WTC11 (cell line): Measurements from ENCODE around the gene DRD2. TPM values are rescaled to one million over a fixed set of nuclear protein-coding genes. Genes with fewer than 3 reads are reported as not detected.

Experiments
- ATAC-seq: fragments of 200-7000 bp; cut with Tn5 transposase; 2 replicates; pipeline ENCODE4 v1.10.0; 2021; ENCODE audit warnings: mild to moderate bottlenecking, moderate library complexity
- CTCF ChIA-PET: fragments of 300-600 bp; sonication (Branson Sonifier 250); formaldehyde crosslinking; loops from one replicate; lab custom pipeline; 2021; ENCODE audit warnings: antibody characterized with exemption; lab: Charles Lee
- POLR2A ChIA-PET: fragments of 350-600 bp; sonication (Branson Sonifier 250); formaldehyde crosslinking; loops from one replicate; lab custom pipeline; 2021; ENCODE audit warnings: antibody characterized with exemption; lab: Charles Lee
- DNase-seq: peaks from one replicate; pipeline ENCODE4 v3.0.0; 2021; ENCODE audit warnings: low spot score
- H3K27ac Mint-ChIP-seq: 2 replicates; pipeline ENCODE4 v1.8.0; 2021; ENCODE audit warnings: mixed read lengths
- H3K27me3 Mint-ChIP-seq: 2 replicates; pipeline ENCODE4 v1.8.0; 2021; ENCODE audit warnings: low read depth, mild to moderate bottlenecking, moderate library complexity, mixed read lengths
- H3K36me3 Mint-ChIP-seq: 2 replicates; pipeline ENCODE4 v1.8.0; 2021; ENCODE audit warnings: mixed read lengths
- H3K4me1 Mint-ChIP-seq: 2 replicates; pipeline ENCODE4 v1.8.0; 2022; ENCODE audit warnings: mixed read lengths
- H3K4me3 Mint-ChIP-seq: 2 replicates; pipeline ENCODE4 v1.8.0; 2021; ENCODE audit warnings: mild to moderate bottlenecking, moderate library complexity, mixed read lengths
- H3K9me3 Mint-ChIP-seq: 2 replicates; pipeline ENCODE4 v1.8.0; 2021; ENCODE audit warnings: mixed read lengths
- ATF2 ChIP-seq: sonication (generic); formaldehyde crosslinking; IDR thresholded peaks from 2 replicates; pipeline ENCODE4 v1.8.1; 2022; ENCODE audit warnings: low read depth, missing genetic modification reagents, borderline replicate concordance
- CREM ChIP-seq: sonication (generic); formaldehyde crosslinking; IDR thresholded peaks from 2 replicates; pipeline ENCODE4 v1.8.1; 2022; ENCODE audit warnings: mild to moderate bottlenecking, missing genetic modification reagents, moderate library complexity
- E2F1 ChIP-seq: sonication (generic); formaldehyde crosslinking; IDR thresholded peaks from 2 replicates; pipeline ENCODE4 v1.8.0; 2022; ENCODE audit warnings: mild to moderate bottlenecking, missing genetic modification reagents
- ELF4 ChIP-seq: sonication (generic); formaldehyde crosslinking; IDR thresholded peaks from 2 replicates; pipeline ENCODE4 v1.8.1; 2022; ENCODE audit warnings: low read depth, mild to moderate bottlenecking, moderate library complexity, missing genetic modification reagents
- ERG ChIP-seq: fragments of 250-450 bp; sonication (Bioruptor Pico); IDR thresholded peaks from 2 replicates; pipeline ENCODE4 v1.8.0; 2021; ENCODE audit warnings: mild to moderate bottlenecking
- ETV6 ChIP-seq: sonication (generic); formaldehyde crosslinking; IDR thresholded peaks from 2 replicates; pipeline ENCODE4 v1.8.1; 2022; ENCODE audit warnings: mild to moderate bottlenecking, missing genetic modification reagents
- FOXJ3 ChIP-seq: sonication (generic); formaldehyde crosslinking; IDR thresholded peaks from 2 replicates; pipeline ENCODE4 v1.9.0; 2021; ENCODE audit warnings: missing genetic modification reagents, mild to moderate bottlenecking, borderline replicate concordance
- GABPB1 ChIP-seq: sonication (generic); formaldehyde crosslinking; IDR thresholded peaks from 2 replicates; pipeline ENCODE4 v1.8.1; 2023; ENCODE audit warnings: mild to moderate bottlenecking, missing genetic modification reagents
- GTF2I ChIP-seq: fragments of 250-450 bp; sonication (Bioruptor Pico); conservative IDR thresholded peaks from 2 replicates; pipeline ENCODE4 v1.4.0; 2021; ENCODE audit warnings: mild to moderate bottlenecking
- MYBL2 ChIP-seq: sonication (generic); formaldehyde crosslinking; IDR thresholded peaks from 2 replicates; pipeline ENCODE4 v1.8.1; 2023; ENCODE audit warnings: mild to moderate bottlenecking, moderate library complexity, missing genetic modification reagents
- NFATC4 ChIP-seq: fragments of 250-450 bp; sonication (Bioruptor Pico); IDR thresholded peaks from 2 replicates; pipeline ENCODE4 v1.9.0; 2021; ENCODE audit warnings: mild to moderate bottlenecking
- SMAD3 ChIP-seq: sonication (generic); formaldehyde crosslinking; IDR thresholded peaks from 2 replicates; pipeline ENCODE4 v1.8.0; 2022; ENCODE audit warnings: missing genetic modification reagents, mild to moderate bottlenecking, borderline replicate concordance
- SP1 ChIP-seq: sonication (generic); formaldehyde crosslinking; conservative IDR thresholded peaks from 2 replicates; pipeline ENCODE4 v1.8.1; 2022; ENCODE audit warnings: missing genetic modification reagents
- TCF7 ChIP-seq: sonication (generic); formaldehyde crosslinking; IDR thresholded peaks from 2 replicates; pipeline ENCODE4 v1.8.0; 2022; ENCODE audit warnings: mild to moderate bottlenecking, low read depth, missing genetic modification reagents, moderate library complexity
- TEAD4 ChIP-seq: sonication (generic); formaldehyde crosslinking; IDR thresholded peaks from 2 replicates; pipeline ENCODE4 v1.8.0; 2022; ENCODE audit warnings: mild to moderate bottlenecking, missing genetic modification reagents
- ZNF232 ChIP-seq: sonication (generic); formaldehyde crosslinking; IDR thresholded peaks from 2 replicates; pipeline ENCODE4 v1.8.0; 2022; ENCODE audit warnings: mild to moderate bottlenecking, missing genetic modification reagents
- ZNF263 ChIP-seq: sonication (generic); formaldehyde crosslinking; IDR thresholded peaks from 2 replicates; pipeline ENCODE4 v1.8.1; 2022; ENCODE audit warnings: low read depth, mild to moderate bottlenecking, moderate library complexity, missing genetic modification reagents
- ZNF317 ChIP-seq: sonication (generic); formaldehyde crosslinking; IDR thresholded peaks from 2 replicates; pipeline ENCODE4 v1.8.1; 2023; ENCODE audit warnings: low read depth, mild to moderate bottlenecking, moderate library complexity, missing genetic modification reagents, borderline replicate concordance
- ZNF532 ChIP-seq: fragments of 250-450 bp; sonication (Bioruptor Pico); IDR thresholded peaks from 2 replicates; pipeline ENCODE4 v1.9.0; 2021; ENCODE audit warnings: mild to moderate bottlenecking, borderline replicate concordance
- total RNA-seq: library from RNA; stranded (reverse); gene quantifications from 3 replicates; pipeline ENCODE4 v1.2.3, GENCODE V29; 2021
- TF ChIP-seq, protein P1 (sequence below): sonication (generic); formaldehyde crosslinking; IDR thresholded peaks from 2 replicates; pipeline ENCODE4 v1.8.1; 2023; ENCODE audit warnings: mild to moderate bottlenecking, missing genetic modification reagents, moderate library complexity
- TF ChIP-seq, protein P2 (sequence below): sonication (generic); formaldehyde crosslinking; IDR thresholded peaks from 2 replicates; pipeline ENCODE4 v1.8.1; 2023; ENCODE audit warnings: mild to moderate bottlenecking, missing genetic modification reagents
- TF ChIP-seq, protein P3 (sequence below): fragments of 250-450 bp; sonication (Bioruptor Pico); IDR thresholded peaks from 2 replicates; pipeline ENCODE4 v2.1.2; 2022; ENCODE audit warnings: mild to moderate bottlenecking, moderate library complexity

DRD2 gene
- total RNA-seq, 1 experiment from 2014 or later, result 0.20 TPM

DNA sequence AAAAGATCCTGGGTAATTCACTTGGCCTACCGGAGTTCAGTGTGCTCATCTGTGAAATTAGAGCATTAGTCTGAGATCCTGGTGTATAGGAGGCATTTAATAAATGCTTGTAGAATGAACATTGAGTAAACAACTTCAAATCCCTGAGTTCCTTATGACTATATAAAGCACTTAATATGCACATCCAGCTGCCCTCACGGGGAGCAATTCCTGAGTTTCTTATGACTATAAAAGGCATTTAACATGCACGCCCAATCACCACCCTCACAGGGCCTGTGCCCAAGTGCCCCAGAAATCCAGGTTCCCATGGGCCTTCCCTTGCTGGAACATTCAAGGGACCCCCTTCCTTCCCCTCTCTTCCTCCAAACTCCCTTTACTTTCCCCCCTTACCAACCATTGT lies 13.6 kb downstream of the DRD2 start:
- Mint-ChIP-seq H3K9me3 (no peaks in the 10 kb centered on the region), H3K4me1 (peaks cover 20% of the 10 kb centered on the region), H3K27me3 (peaks cover 6% of the 10 kb centered on the region), H3K27ac (no peak overlapping the region), H3K36me3 (no peaks in the 10 kb centered on the region), H3K4me3 (no peak overlapping the region)
- CTCF ChIA-PET, result no interaction called here
- ATAC-seq, result no peak
- POLR2A ChIA-PET, result no interaction called here
- TF ChIP-seq ZNF317 (CRISPR knock-in tag) (no peak), MYBL2 (CRISPR knock-in tag) (no peak), FOXJ3 (CRISPR knock-in tag) (no peak)
- no peak for DNase-seq

GRCh38 chr11:113460469-113460868 lies 14.7 kb downstream of the DRD2 start:
- ChIA-PET CTCF (no interaction called here), POLR2A (no interaction called here)
- no peak for TF ChIP-seq TEAD4 (CRISPR knock-in tag)
- TF ChIP-seq GABPB1 (CRISPR knock-in tag), result no peak
- no peak for TF ChIP-seq CREM
- TF ChIP-seq E2F1, result no peak
- no peak for TF ChIP-seq ERG (CRISPR knock-in tag)
- TF ChIP-seq TCF7 (CRISPR knock-in tag), result no peak
- TF ChIP-seq GTF2I (CRISPR knock-in tag), result no peak
- TF ChIP-seq, protein P1, sequence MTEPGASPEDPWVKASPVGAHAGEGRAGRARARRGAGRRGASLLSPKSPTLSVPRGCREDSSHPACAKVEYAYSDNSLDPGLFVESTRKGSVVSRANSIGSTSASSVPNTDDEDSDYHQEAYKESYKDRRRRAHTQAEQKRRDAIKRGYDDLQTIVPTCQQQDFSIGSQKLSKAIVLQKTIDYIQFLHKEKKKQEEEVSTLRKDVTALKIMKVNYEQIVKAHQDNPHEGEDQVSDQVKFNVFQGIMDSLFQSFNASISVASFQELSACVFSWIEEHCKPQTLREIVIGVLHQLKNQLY (CRISPR knock-in tag), result no peak
- no peak for TF ChIP-seq ZNF532
- TF ChIP-seq ZNF263 (CRISPR knock-in tag), result no peak
- TF ChIP-seq SP1 (CRISPR knock-in tag), result no peak
- no peak for TF ChIP-seq SMAD3 (CRISPR knock-in tag)
- ATAC-seq (no peak), DNase-seq (no peak)
- peaks cover 20% of the 10 kb centered on the region for H3K4me1 Mint-ChIP-seq
- H3K4me3 Mint-ChIP-seq, result no peak overlapping the region
- H3K36me3 Mint-ChIP-seq, result no peaks in the 10 kb centered on the region
- no peak overlapping the region for H3K27ac Mint-ChIP-seq
- no peaks in the 10 kb centered on the region for H3K9me3 Mint-ChIP-seq
- peaks cover 6% of the 10 kb centered on the region for H3K27me3 Mint-ChIP-seq

- H3K4me1 Mint-ChIP-seq, result peaks cover 20% of the 10 kb centered on the region
- ATAC-seq, result no peak
- H3K27me3 Mint-ChIP-seq, result peaks cover 3% of the 10 kb centered on the region; the same call in 1 of the 2 replicates
- no peaks in the 10 kb centered on the region for H3K9me3 Mint-ChIP-seq
- H3K36me3 Mint-ChIP-seq, result no peaks in the 10 kb centered on the region
- ChIA-PET CTCF (interaction anchor here (1.0 to 1.5 kb wide), 6 partner anchors 9 to 82 kb away, joined by 3 to 6 read pairs (median 4); partner anchors contain the start of gene DRD2), POLR2A (no interaction called here)
- no peak overlapping the region for H3K27ac Mint-ChIP-seq
- no peak for DNase-seq
- no peak overlapping the region for H3K4me3 Mint-ChIP-seq
- TF ChIP-seq ZNF232 (no peak), ETV6 (CRISPR knock-in tag) (no peak), NFATC4 (CRISPR knock-in tag) (no peak), ATF2 (CRISPR knock-in tag) (no peak), ELF4 (CRISPR knock-in tag) (no peak)
- TF ChIP-seq, protein P2, sequence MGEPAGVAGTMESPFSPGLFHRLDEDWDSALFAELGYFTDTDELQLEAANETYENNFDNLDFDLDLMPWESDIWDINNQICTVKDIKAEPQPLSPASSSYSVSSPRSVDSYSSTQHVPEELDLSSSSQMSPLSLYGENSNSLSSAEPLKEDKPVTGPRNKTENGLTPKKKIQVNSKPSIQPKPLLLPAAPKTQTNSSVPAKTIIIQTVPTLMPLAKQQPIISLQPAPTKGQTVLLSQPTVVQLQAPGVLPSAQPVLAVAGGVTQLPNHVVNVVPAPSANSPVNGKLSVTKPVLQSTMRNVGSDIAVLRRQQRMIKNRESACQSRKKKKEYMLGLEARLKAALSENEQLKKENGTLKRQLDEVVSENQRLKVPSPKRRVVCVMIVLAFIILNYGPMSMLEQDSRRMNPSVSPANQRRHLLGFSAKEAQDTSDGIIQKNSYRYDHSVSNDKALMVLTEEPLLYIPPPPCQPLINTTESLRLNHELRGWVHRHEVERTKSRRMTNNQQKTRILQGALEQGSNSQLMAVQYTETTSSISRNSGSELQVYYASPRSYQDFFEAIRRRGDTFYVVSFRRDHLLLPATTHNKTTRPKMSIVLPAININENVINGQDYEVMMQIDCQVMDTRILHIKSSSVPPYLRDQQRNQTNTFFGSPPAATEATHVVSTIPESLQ (CRISPR knock-in tag), result no peak
- TF ChIP-seq, protein P3, sequence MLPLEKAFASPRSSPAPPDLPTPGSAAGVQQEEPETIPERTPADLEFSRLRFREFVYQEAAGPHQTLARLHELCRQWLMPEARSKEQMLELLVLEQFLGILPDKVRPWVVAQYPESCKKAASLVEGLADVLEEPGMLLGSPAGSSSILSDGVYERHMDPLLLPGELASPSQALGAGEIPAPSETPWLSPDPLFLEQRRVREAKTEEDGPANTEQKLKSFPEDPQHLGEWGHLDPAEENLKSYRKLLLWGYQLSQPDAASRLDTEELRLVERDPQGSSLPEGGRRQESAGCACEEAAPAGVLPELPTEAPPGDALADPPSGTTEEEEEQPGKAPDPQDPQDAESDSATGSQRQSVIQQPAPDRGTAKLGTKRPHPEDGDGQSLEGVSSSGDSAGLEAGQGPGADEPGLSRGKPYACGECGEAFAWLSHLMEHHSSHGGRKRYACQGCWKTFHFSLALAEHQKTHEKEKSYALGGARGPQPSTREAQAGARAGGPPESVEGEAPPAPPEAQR (CRISPR knock-in tag), result no peak
Measured at GRCh38 chr11:113458189-113458588, 17.0 kb downstream of the DRD2 start.
